ENCODE measurements around the gene CNNM1. TPM values are rescaled to one million over a fixed set of nuclear protein-coding genes. Genes with fewer than 3 reads are reported as not detected.

Gene CNNM1
- total and polyA plus RNA-seq, 9 of the 15 experiments (the other 6 are each of a cell fraction or from before 2014, with no cell fraction given) = not detected

DNA sequence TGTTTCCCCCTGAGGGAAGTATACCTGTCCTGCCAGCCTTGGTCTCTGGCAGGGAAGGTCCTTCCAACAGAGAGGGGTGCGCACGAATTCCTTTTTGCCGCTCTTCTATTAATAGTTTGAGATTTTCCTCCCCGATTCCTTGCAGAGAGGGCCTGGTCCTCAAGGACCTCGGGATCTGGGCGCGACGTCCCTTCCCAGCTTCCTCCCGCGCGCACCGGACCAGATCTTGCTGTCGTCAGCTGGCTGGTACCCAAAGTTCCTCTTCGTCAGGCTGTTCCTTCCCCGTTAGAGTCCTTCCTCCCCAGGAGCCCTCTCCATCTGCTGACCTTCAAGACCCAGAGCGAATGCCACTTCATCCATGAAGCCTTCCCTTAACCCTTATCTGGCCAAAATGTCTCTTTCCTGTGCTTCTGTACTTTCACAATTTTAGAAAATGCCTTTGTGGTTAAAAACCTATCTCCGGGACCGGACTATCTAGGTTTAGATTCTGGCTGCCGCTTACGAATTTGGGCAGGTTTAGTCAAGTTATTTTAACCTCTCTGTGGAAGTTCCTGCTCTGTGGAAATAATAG is 102.1 kb downstream of the CNNM1 start (continued):
- no peak for TF ChIP-seq ZNF407 (IDR thresholded peaks at IDR 0.05; ENCODE audit: low read depth)
- no peak for TF ChIP-seq VEZF1 (CRISPR knock-in tag; IDR thresholded peaks at IDR 0.05)
- no peak for TF ChIP-seq ZNF518B (CRISPR knock-in tag; IDR thresholded peaks at IDR 0.05)
- TF ChIP-seq NCOA2 (IDR thresholded peaks at IDR 0.05; ENCODE audit: partially characterized antibody in 2 of 2) = no peak
- TF ChIP-seq TGIF2 (CRISPR knock-in tag; IDR thresholded peaks at IDR 0.05) = no peak
- TF ChIP-seq GATAD2A (IDR thresholded peaks at IDR 0.05) = no peak
- TF ChIP-seq, protein P1, sequence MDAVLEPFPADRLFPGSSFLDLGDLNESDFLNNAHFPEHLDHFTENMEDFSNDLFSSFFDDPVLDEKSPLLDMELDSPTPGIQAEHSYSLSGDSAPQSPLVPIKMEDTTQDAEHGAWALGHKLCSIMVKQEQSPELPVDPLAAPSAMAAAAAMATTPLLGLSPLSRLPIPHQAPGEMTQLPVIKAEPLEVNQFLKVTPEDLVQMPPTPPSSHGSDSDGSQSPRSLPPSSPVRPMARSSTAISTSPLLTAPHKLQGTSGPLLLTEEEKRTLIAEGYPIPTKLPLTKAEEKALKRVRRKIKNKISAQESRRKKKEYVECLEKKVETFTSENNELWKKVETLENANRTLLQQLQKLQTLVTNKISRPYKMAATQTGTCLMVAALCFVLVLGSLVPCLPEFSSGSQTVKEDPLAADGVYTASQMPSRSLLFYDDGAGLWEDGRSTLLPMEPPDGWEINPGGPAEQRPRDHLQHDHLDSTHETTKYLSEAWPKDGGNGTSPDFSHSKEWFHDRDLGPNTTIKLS (IDR thresholded peaks at IDR 0.05; ENCODE audit: borderline replicate concordance, low read depth) = no peak
- no peak for TF ChIP-seq MIER1 (IDR thresholded peaks at IDR 0.05; ENCODE audit: low read depth)
- no peak for TF ChIP-seq CHAMP1 (IDR thresholded peaks at IDR 0.05)
- peak; percentile 51; the same call in 1 of the 2 replicates for TF ChIP-seq ZFX (CRISPR knock-in tag; IDR thresholded peaks at IDR 0.05)
